ENCODE results near the gene FJX1.

- TF ChIP-seq, protein P1, sequence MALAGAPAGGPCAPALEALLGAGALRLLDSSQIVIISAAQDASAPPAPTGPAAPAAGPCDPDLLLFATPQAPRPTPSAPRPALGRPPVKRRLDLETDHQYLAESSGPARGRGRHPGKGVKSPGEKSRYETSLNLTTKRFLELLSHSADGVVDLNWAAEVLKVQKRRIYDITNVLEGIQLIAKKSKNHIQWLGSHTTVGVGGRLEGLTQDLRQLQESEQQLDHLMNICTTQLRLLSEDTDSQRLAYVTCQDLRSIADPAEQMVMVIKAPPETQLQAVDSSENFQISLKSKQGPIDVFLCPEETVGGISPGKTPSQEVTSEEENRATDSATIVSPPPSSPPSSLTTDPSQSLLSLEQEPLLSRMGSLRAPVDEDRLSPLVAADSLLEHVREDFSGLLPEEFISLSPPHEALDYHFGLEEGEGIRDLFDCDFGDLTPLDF (CRISPR knock-in tag; IDR thresholded peaks at IDR 0.05): no peak
- no peak for TF ChIP-seq CTCF (IDR thresholded peaks at IDR 0.05)
- no peak for TF ChIP-seq GTF2I (CRISPR knock-in tag; conservative IDR thresholded peaks at IDR 0.05)
- TF ChIP-seq NFE2L1 (CRISPR knock-in tag; IDR thresholded peaks at IDR 0.05): no peak
- TF ChIP-seq E2F4 (CRISPR knock-in tag; IDR thresholded peaks at IDR 0.05; ENCODE audit: borderline replicate concordance, low read depth): no peak
- TF ChIP-seq ZNF232 (CRISPR knock-in tag; IDR thresholded peaks at IDR 0.05): no peak
- TF ChIP-seq PREB (CRISPR knock-in tag; IDR thresholded peaks at IDR 0.05; ENCODE audit: borderline replicate concordance): no peak
- TF ChIP-seq TCF7 (CRISPR knock-in tag; IDR thresholded peaks at IDR 0.05; ENCODE audit: low read depth): no peak
- no peak for TF ChIP-seq CBFB (CRISPR knock-in tag; IDR thresholded peaks at IDR 0.05; ENCODE audit: low read depth)
- TF ChIP-seq CREB1 (CRISPR knock-in tag; IDR thresholded peaks at IDR 0.05): no peak
- TF ChIP-seq HMGXB4 (CRISPR knock-in tag; IDR thresholded peaks at IDR 0.05): no peak
- no peak for TF ChIP-seq NFYB (CRISPR knock-in tag; conservative IDR thresholded peaks at IDR 0.05; ENCODE audit: low read depth)
- no peak for TF ChIP-seq ZNF512 (CRISPR knock-in tag; IDR thresholded peaks at IDR 0.05; ENCODE audit: borderline replicate concordance)
- no peak for TF ChIP-seq TP53 (CRISPR knock-in tag; IDR thresholded peaks at IDR 0.05)
Measured at GRCh38 chr11:35629914-35630313, 11.7 kb downstream of the FJX1 start.
